ENCODE data around the gene TPP2.

GRCh38 chr13:102580552-102581169 is 16.1 kb upstream of the TPP2 start:
- TF ChIP-seq CTCF (IDR thresholded peaks at IDR 0.05; ENCODE audit: low read depth, low read length, poor library complexity, severe bottlenecking) (peak; percentile 58), EZH2phosphoT487 (IDR thresholded peaks at IDR 0.05; ENCODE audit: borderline replicate concordance, low read length) (no peak)

Measured in DOHH2 (cell line).